ENCODE data around the gene CEP104.

CEP104 gene

DNA sequence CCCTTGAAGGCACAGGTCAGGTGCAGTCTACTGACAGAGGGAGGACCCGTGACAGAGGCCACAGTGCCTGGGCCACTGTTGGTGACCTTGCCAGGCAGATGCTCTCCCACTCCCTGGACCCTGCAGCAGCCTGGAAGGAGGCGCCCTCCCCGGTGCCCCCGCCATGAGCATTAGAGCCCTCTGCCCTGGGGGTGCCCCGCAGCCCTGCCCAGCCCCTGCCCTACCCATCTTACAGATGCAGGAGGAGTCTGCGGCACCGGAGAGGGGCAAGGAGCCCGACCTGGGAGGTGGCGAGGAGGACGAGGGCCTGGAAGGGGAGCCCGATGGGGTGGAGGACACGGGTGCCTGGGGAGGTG lies 94.2 kb downstream of the CEP104 start:
- no peak for DNase-seq (ENCODE audit: low read depth in 2 of 2)

DNA sequence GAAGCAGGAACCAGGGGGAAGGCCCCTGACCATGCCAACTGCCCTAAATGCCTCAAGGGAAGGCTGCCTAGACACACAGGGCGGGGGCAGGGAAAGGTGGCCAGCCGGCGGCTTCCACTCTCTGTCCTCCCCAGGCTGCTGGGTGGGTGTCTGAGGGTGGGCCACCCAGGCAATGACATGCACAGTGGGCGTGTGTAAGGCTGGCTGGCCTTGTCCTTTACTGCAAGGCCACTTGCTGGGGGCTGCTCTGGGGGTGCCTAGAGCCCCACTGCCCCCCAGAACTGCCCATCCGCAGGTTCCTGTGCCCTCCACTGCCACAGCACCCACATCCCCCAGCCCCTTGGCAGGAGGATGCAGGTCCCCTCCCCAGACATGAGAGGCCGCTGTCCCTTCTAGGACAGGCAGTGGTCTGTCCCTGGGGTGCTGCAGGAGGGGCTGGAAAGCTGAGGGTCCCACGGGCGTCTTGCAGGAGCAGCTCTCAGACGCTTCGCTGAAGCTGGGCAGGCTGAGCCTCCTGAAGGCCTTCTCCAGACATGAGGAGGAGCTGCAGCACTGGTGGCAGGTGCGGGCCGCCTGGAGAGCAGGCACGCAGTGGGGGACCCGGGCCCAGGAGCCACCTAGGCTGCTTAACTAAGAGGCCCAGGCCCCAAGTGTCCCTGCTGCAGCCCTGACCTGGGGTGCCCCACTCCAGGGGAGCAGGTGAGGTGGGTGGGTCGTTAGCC lies 94.7 kb downstream of the CEP104 start:
- no peak for DNase-seq (ENCODE audit: low read depth in 2 of 2)

All from fibroblast of skin of left biceps (primary cell).